AG09319 (cell line): Measurements from ENCODE around the gene TROAP.

Experiments
- DNase-seq: peaks from one replicate; pipeline ENCODE4 v3.0.0-alpha.2; 2010; ENCODE audit warnings: low read depth; ENCODE audit errors: extremely low read depth
- TF ChIP-seq, protein P1 (sequence below): IDR thresholded peaks from 2 replicates; pipeline ENCODE4 v1.5.1; 2011; ENCODE audit warnings: low read depth, mild to moderate bottlenecking, inconsistent platforms, low read length, moderate library complexity

Gene TROAP

DNA sequence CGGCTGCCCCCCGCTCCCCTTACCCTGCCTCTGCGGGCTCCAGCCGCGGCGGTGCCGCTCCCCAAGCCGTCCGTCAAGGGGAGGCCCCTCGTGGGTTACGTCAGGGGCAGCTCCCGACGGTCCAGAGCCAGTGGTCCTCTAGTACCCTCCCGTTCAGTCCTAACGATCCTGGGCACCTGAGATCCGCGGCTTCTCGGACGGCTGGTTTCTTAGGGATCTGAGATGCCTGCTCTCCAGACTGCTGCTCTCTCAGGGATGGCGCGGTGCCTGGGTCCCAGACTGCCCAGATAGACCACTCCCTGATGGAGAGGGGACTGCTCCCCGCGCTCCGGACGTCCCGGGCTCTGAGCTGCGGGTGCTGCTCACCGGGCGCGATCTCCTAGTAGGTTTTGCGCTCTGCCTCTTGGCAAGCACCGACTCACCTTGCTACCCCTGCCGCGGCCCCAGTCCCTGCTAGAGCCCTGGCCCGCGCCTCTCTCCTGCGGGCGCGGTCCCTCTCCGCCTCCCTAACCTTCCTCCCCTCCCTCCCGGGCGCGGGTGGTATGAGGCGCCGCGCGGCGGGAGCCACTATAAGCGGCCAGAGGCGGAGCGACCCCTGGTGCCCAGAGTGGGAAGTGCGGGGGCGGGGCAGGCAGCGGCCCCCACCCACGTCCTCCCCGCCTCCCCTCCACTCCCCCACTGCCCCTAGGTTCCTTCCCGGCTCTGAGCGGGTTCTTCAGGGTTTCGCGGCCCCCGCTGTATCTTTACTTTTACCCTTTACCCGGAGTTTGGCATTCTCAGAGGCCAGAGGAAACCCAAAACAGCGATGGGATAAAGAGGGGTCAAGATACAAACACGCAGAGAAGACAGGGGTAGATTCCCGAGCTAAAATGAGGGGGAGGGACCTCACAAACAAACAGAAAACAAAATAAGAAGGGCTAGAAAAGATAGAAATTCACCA lies 13.9 kb downstream of the TROAP start, which contains the start of gene C1QL4:
Gene C1QL4, minus strand, starts transcription at position 544 of the 940 bp plus-strand sequence. CDS start 711 bp downstream, outside the sequence.
- no peak for DNase-seq
- TF ChIP-seq, protein P1, sequence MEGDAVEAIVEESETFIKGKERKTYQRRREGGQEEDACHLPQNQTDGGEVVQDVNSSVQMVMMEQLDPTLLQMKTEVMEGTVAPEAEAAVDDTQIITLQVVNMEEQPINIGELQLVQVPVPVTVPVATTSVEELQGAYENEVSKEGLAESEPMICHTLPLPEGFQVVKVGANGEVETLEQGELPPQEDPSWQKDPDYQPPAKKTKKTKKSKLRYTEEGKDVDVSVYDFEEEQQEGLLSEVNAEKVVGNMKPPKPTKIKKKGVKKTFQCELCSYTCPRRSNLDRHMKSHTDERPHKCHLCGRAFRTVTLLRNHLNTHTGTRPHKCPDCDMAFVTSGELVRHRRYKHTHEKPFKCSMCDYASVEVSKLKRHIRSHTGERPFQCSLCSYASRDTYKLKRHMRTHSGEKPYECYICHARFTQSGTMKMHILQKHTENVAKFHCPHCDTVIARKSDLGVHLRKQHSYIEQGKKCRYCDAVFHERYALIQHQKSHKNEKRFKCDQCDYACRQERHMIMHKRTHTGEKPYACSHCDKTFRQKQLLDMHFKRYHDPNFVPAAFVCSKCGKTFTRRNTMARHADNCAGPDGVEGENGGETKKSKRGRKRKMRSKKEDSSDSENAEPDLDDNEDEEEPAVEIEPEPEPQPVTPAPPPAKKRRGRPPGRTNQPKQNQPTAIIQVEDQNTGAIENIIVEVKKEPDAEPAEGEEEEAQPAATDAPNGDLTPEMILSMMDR, result peak; percentile 84

DNA sequence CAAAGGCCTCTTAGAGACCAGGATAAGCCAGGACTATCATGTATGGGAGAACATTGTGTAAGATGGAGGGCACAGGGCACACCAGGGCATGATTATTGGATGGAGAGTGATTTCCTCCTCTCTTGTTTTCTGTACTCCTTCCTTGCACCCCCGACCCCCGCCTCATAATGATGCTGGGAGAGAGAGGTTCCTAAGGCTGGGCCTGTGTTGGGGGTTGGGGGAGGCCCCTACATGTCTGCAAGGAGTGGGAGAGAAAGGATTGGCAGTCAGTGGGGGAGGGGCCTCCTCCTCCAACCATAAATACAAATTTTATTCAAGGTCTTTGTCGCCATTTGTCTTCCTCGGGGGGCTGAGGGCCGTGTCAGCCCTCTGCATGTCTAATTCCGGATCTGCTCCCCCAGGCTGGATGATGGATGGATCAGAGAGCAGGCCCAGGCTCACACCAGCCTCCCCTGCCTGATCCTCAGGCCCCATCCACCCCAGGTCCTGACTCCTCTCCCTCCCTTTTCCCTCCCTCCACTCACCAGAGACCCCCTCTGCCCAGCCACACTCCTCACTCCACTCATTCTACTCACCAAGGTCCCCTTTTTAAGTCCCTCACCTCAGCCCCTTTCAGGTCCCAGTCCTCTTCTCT lies 15.9 kb downstream of the TROAP start:
- TF ChIP-seq, protein P1, result no peak
- no peak for DNase-seq

DNA sequence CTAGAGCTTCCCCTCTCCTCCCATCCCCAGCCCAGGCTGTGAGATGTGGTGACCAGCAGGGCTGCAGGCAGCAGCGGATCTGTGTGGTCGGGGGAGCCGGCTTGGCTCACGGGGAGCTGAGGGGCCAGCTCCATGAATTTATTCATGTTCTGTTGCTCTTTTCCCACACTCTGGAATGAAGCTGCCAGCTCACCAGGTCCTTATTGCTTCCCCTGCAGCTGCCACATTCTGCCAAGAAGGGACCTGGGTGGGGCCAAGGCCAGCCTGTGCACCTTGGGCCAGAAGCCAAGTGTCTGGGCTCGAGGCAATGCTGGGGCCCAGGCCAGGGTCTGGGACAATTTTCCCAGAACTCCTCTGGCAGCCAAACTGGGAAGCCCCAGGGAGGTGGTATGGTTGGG lies 16.4 kb downstream of the TROAP start:
- TF ChIP-seq, protein P1, result no peak
- DNase-seq, result no peak

DNA sequence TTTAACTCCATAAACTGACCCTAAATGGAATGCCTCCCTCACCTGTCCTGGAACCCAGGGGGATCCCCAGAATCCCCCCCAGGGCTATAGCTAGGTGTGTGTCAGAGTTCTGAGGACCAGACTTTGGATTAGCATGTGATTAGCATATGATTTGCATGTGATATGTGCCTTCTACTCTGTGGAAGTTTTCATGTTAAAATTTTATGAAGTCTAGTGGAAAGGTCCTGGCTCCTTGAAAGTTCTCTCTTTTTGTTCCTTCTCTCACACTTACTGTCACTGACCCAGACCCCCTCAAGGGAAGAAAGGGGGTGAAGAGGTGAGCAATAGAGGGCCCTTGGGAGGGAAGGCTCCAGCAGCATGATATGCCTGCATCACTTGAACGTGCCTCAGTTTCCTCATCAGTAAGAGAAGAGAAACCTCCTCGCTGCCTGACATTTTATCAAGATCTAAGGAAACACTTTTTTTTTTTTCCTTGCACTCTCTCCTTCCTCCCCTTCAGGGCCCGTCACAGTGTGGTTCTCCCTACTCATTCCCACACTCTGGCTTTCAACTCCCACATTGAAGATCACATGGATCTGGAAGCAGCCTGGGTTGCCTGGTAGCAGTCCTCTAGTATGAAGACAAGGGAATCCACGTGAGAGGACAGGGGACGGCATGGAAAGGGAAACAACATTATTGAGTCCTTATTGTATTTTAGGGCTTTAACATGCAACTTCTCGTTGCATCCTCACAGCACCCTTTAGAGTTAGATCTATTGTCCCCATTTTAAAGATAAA lies 17.2 kb downstream of the TROAP start:
- no peak for DNase-seq
- TF ChIP-seq, protein P1, result no peak

DNA sequence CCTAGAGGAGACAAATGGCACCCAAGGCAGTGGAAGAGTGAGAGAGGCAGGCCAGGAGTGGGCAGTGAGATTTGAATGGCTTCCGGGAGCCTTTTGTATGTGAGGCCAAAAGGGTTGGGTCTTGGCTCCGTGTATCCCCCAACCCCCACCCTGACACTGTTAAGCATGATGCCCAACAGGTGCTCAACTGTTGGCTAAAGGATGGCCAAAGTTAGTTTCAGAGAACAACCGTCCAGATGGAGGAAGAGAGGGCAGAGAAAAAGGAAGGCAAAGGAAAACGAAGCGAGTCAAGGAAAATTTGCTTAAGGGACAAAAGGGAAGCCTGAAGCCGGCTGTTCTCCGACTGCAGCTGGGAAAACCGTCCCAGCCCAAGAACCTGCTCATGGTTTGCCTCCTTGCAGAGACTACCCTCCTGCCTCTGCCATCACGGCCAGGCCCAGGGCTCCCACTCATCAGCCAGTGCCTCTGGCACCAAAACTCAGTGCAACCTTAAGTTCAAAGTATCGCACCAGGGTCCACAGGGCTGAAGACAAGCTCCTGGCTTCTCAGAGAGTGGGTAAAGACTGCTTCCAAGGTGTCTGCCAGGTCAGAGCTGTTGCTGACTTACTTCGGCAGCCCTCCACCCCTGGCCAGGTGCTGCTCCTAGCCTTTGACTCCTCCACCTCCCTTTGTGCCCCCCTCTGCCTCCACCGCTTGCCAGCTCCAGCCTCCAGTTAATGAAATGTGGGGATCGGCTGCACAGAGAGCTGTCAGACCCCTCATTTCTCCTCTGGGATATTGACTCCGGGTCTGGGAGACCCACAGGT lies 18.1 kb downstream of the TROAP start:
- TF ChIP-seq, protein P1, result no peak
- DNase-seq, result no peak

DNA sequence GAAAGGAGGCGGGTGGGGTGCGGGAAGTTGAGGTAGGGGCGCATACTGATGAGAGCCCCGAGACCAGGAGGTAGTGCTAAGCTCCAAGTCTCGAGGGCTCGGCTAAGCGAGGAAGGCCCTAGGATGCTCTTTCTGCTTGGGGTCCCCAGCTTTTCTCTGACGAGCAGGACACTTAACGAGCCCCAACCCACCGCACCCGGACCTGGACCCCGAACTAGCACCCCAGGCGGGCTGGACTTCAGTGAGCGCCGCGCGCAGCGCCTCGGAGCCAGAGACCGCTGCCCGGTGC lies 18.7 kb downstream of the TROAP start:
- TF ChIP-seq, protein P1, result no peak
- no peak for DNase-seq
